IMR-90 (cell line): ENCODE measurements around the gene PCNX2. TPM values are rescaled to one million over a fixed set of nuclear protein-coding genes. Genes with fewer than 3 reads are reported as not detected.

ENCODE experiments used
- ATAC-seq: fragments of 200-7000 bp; cut with Tn5 transposase; 2 replicates; pipeline ENCODE4 v1.9.1; 2020; ENCODE audit warnings: low read depth, mild to moderate bottlenecking, moderate library complexity
- BruUV-seq: library from RNA; stranded (reverse); fragments of 400-500 nt; replicated peaks from 2 replicates; lab custom pipeline; 2021; lab: Mats Ljungman, UMichigan
- CTCF ChIA-PET: fragments of 300-600 bp; formaldehyde crosslinking; extraction: SDS; loops from one replicate; lab custom pipeline; 2021; ENCODE audit warnings: antibody characterized with exemption; lab: Yijun Ruan, JAX
- POLR2A ChIA-PET: fragments of 300-600 bp; sonication (Branson Sonifier 250); formaldehyde crosslinking; loops from one replicate; lab custom pipeline; 2022; ENCODE audit warnings: antibody characterized with exemption; ENCODE audit not compliant: unreplicated experiment; lab: Charles Lee
- DNase-seq: peaks from one replicate; pipeline ENCODE4 v3.0.0; 2013
- H2AFZ ChIP-seq: replicated peaks from 2 replicates; pipeline ENCODE3; 2013; ENCODE audit warnings: low read length, mild to moderate bottlenecking; ENCODE audit not compliant: poor library complexity
- H2AK5ac ChIP-seq: 2 replicates; pipeline ENCODE4 v1.6.1; 2013; ENCODE audit warnings: low read depth, low read length, inconsistent platforms
- H2AK9ac ChIP-seq: replicated peaks from 2 replicates; pipeline ENCODE3; 2013; ENCODE audit warnings: mild to moderate bottlenecking, low read depth, low read length, moderate library complexity; ENCODE audit not compliant: poor library complexity
- H2BK120ac ChIP-seq: 2 replicates; pipeline ENCODE4 v1.6.1; 2013; ENCODE audit warnings: low read depth, low read length, inconsistent platforms
- H2BK15ac ChIP-seq: 3 replicates; pipeline ENCODE4 v1.6.1; 2013; ENCODE audit warnings: low read depth, low read length, inconsistent platforms
- H2BK20ac ChIP-seq: 2 replicates; pipeline ENCODE4 v1.6.1; 2013; ENCODE audit warnings: low read depth, mild to moderate bottlenecking, inconsistent platforms, low read length, moderate library complexity
- H2BK5ac ChIP-seq: 2 replicates; pipeline ENCODE4 v1.6.1; 2013; ENCODE audit warnings: mild to moderate bottlenecking, low read depth, low read length, inconsistent platforms; ENCODE audit not compliant: poor library complexity, severe bottlenecking
- H3K14ac ChIP-seq: replicated peaks from 2 replicates; pipeline ENCODE4 v1.6.1; 2013; ENCODE audit warnings: low read depth, low read length, inconsistent platforms
- H3K18ac ChIP-seq: 2 replicates; pipeline ENCODE4 v1.6.1; 2013; ENCODE audit warnings: low read depth, low read length, control low read depth
- H3K23ac ChIP-seq: 2 replicates; pipeline ENCODE4 v1.6.1; 2013; ENCODE audit warnings: low read depth, low read length, inconsistent platforms
- H3K27ac ChIP-seq: 2 replicates; pipeline ENCODE4 v1.5.1; 2013; ENCODE audit warnings: mild to moderate bottlenecking, control low read depth, low read length; ENCODE audit not compliant: insufficient read depth
- H3K27me3 ChIP-seq: 2 replicates; pipeline ENCODE4 v1.6.1; 2013; ENCODE audit warnings: low read length; ENCODE audit not compliant: control insufficient read depth, insufficient read depth
- H3K36me3 ChIP-seq: 2 replicates; pipeline ENCODE4 v1.6.1; 2013; ENCODE audit warnings: low read length, mixed read lengths; ENCODE audit not compliant: control insufficient read depth, insufficient read depth
- H3K4ac ChIP-seq: 2 replicates; pipeline ENCODE4 v1.6.1; 2013; ENCODE audit warnings: low read depth, low read length, inconsistent platforms
- H3K4me1 ChIP-seq: 2 replicates; pipeline ENCODE4 v1.6.1; 2013; ENCODE audit warnings: low read length, mixed read lengths; ENCODE audit not compliant: control insufficient read depth, insufficient read depth
- H3K4me2 ChIP-seq: 2 replicates; pipeline ENCODE4 v1.6.1; 2013; ENCODE audit warnings: low read depth, mild to moderate bottlenecking, control low read depth, low read length, moderate library complexity
- H3K4me3 ChIP-seq: 2 replicates; pipeline ENCODE4 v1.5.1; 2013; ENCODE audit warnings: low read depth, mild to moderate bottlenecking, control low read depth, low read length, moderate library complexity; ENCODE audit not compliant: insufficient read depth
- H3K56ac ChIP-seq: 2 replicates; pipeline ENCODE4 v1.6.1; 2013; ENCODE audit warnings: low read length, inconsistent platforms; ENCODE audit not compliant: insufficient read depth; ENCODE audit errors: extremely low read depth
- H3K79me1 ChIP-seq, 2 experiments: 2 replicates each; pipeline ENCODE4 v1.6.1; 2013; ENCODE audit warnings: low read length in 2 of 2, inconsistent platforms in 1 of 2, low read depth in 1 of 2
- H3K9ac ChIP-seq: 2 replicates; pipeline ENCODE4 v1.6.1; 2013; ENCODE audit warnings: low read depth, low read length, control low read depth
- H3K9me1 ChIP-seq: 2 replicates; pipeline ENCODE4 v1.6.1; 2013; ENCODE audit warnings: low read length, inconsistent platforms; ENCODE audit not compliant: insufficient read depth
- H3K9me3 ChIP-seq: 2 replicates; pipeline ENCODE4 v1.6.1; 2013; ENCODE audit warnings: low read length; ENCODE audit not compliant: control insufficient read depth, insufficient read depth
- H4K20me1 ChIP-seq: 2 replicates; pipeline ENCODE4 v1.6.1; 2013; ENCODE audit warnings: low read length, inconsistent platforms; ENCODE audit not compliant: insufficient read depth
- H4K5ac ChIP-seq: 2 replicates; pipeline ENCODE4 v1.6.1; 2013; ENCODE audit warnings: mild to moderate bottlenecking, low read depth, low read length, control low read depth
- H4K8ac ChIP-seq, 2 experiments: 2 replicates each; pipeline ENCODE4 v1.6.1; 2013; ENCODE audit warnings: low read depth in 2 of 2, low read length in 2 of 2, control low read depth in 1 of 2, inconsistent platforms in 1 of 2
- H4K91ac ChIP-seq: 2 replicates; pipeline ENCODE4 v1.6.1; 2013; ENCODE audit warnings: low read depth, low read length, inconsistent platforms; ENCODE audit not compliant: insufficient read depth
- CHD1 ChIP-seq: IDR thresholded peaks from 2 replicates; pipeline ENCODE4 v1.6.1; 2012; ENCODE audit warnings: low read depth, low read length, improper control_type of control experiment
- CTCF ChIP-seq: conservative IDR thresholded peaks from 2 replicates; pipeline ENCODE4 v1.5.1; 2012; ENCODE audit warnings: mild to moderate bottlenecking, low read depth, low read length, improper control_type of control experiment
- MAZ ChIP-seq: IDR thresholded peaks from 2 replicates; pipeline ENCODE4 v1.6.1; 2012; ENCODE audit warnings: low read depth, mild to moderate bottlenecking, low read length, improper control_type of control experiment, moderate library complexity, borderline replicate concordance
- MXI1 ChIP-seq: IDR thresholded peaks from 2 replicates; pipeline ENCODE4 v1.6.1; 2012; ENCODE audit warnings: low read depth, mild to moderate bottlenecking, low read length, moderate library complexity, borderline replicate concordance
- NFE2L2 ChIP-seq: fragments of 150-350 bp; IDR thresholded peaks from 2 replicates; pipeline ENCODE4 v1.6.1; 2016; ENCODE audit warnings: low read depth, mild to moderate bottlenecking, low read length
- POLR2A ChIP-seq: IDR thresholded peaks from 2 replicates; pipeline ENCODE4 v1.6.1; 2012; ENCODE audit warnings: mild to moderate bottlenecking, low read depth, low read length
- RAD21 ChIP-seq: IDR thresholded peaks from 2 replicates; pipeline ENCODE4 v1.6.1; 2012; ENCODE audit warnings: low read length, improper control_type of control experiment
- RCOR1 ChIP-seq: IDR thresholded peaks from 2 replicates; pipeline ENCODE4 v1.6.1; 2012; ENCODE audit warnings: mild to moderate bottlenecking, low read length, improper control_type of control experiment; ENCODE audit not compliant: insufficient replicate concordance
- RFX5 ChIP-seq: IDR thresholded peaks from 2 replicates; pipeline ENCODE4 v1.8.0; 2012; ENCODE audit warnings: low read depth, mild to moderate bottlenecking, low read length, moderate library complexity
- SMC3 ChIP-seq: fragments of 150-350 bp; IDR thresholded peaks from 2 replicates; pipeline ENCODE4 v1.6.1; 2016; ENCODE audit warnings: low read depth, mild to moderate bottlenecking, antibody characterized with exemption, low read length, moderate library complexity
- USF2 ChIP-seq: fragments of 150-350 bp; IDR thresholded peaks from 2 replicates; pipeline ENCODE4 v1.6.1; 2017; ENCODE audit warnings: mild to moderate bottlenecking, antibody characterized with exemption, low read length, low read depth
- WGBS, 2 experiments: methylation state at CpG; one replicate each; pipeline versions ENCODE4 v1.1.5 to v1.1.7; 2013; ENCODE audit warnings: missing lambda C conversion rate in 2 of 2; ENCODE audit not compliant: insufficient read length in 1 of 2; ENCODE audit errors: extremely low coverage in 2 of 2; 5-methylcytosine and 5-hydroxymethylcytosine counted together
- dilution Hi-C: fragments of 300-500 bp; cut with HindIII; formaldehyde crosslinking; loops from one replicate; pipeline ENCODE4 v1.14.3; 2018; ENCODE audit warnings: low sequenced_read_pairs; ENCODE audit not compliant: unreplicated experiment
- in situ Hi-C: fragments of 300-500 bp; cut with MboI; formaldehyde crosslinking; loops from 3 replicates; pipeline ENCODE4 v1.14.3; 2019; ENCODE audit warnings: low sequenced_read_pairs, inconsistent platforms, mixed read lengths
- intact Hi-C: fragments of 100-400 bp; cut with micrococcal nuclease; formaldehyde crosslinking; loops from 2 replicates; pipeline ENCODE4 v1.10.0; 2022
- polyA plus RNA-seq, 3 experiments: library from polyadenylated mRNA; depleted of rRNA; stranded (reverse); fragments of >200 nt; gene quantifications; 2 replicates each; pipeline ENCODE4 v1.2.3, GENCODE V29; 2012; ENCODE audit warnings: low replicate concordance in 1 of 3
- total RNA-seq: library from RNA; depleted of rRNA; stranded (reverse); fragments of >200 nt; gene quantifications from 2 replicates; pipeline ENCODE4 v1.2.3, GENCODE V29; 2012

PCNX2 gene
- total and polyA plus RNA-seq, 2 of the 4 experiments (the other 2 are of a cell fraction) = 15.9 to 22.6 TPM

GRCh38 chr1:233326811-233327650 lies 31.5 kb upstream of the PCNX2 start:
- CTCF ChIA-PET = no interaction called here
- intact Hi-C loops = no loop called here
- peak; percentile 45; the same call in 1 of the 2 replicates for ATAC-seq

More at GRCh38 chr1:233326811-233327650, 31.5 kb upstream of the PCNX2 start:
- no peak for DNase-seq
- no peaks in the 10 kb centered on the region for H4K20me1 ChIP-seq
- H3K56ac ChIP-seq = no peak overlapping the region
- H3K18ac ChIP-seq = no peak overlapping the region
- no peak overlapping the region for H2AK9ac ChIP-seq
- no TSS peak for BruUV-seq
- no peaks in the 10 kb centered on the region for H3K36me3 ChIP-seq
- dilution Hi-C loops (no loop called here), in situ Hi-C loops (no loop called here)
- H3K79me1 ChIP-seq = no peaks in the 10 kb centered on the region
- H2AK5ac ChIP-seq = no peak overlapping the region
- H3K9me3 ChIP-seq = no peaks in the 10 kb centered on the region; the same call in 1 of the 2 replicates
- no peak overlapping the region for H3K9ac ChIP-seq
- H3K4me2 ChIP-seq = peak overlapping the region; percentile 53; the same call in 1 of the 2 replicates
- no peak overlapping the region for H3K4me3 ChIP-seq
- H3K23ac ChIP-seq = no peak overlapping the region
- no peak overlapping the region for H2BK120ac ChIP-seq
- H3K14ac ChIP-seq = no peak overlapping the region
- no peak overlapping the region for H2BK15ac ChIP-seq
- H3K27me3 ChIP-seq = peaks cover 14% of the 10 kb centered on the region
- H3K4me1 ChIP-seq = peaks cover 3% of the 10 kb centered on the region; the same call in 1 of the 2 replicates
- no peak for TF ChIP-seq SMC3
- TF ChIP-seq CHD1 = no peak
- no peak for TF ChIP-seq USF2
- TF ChIP-seq NFE2L2 = no peak
- no peak for TF ChIP-seq MAZ
- TF ChIP-seq POLR2A = no peak
- no peak for TF ChIP-seq CTCF
- TF ChIP-seq MXI1 = no peak
- TF ChIP-seq RCOR1 = no peak
- TF ChIP-seq RAD21 = no peak
- TF ChIP-seq RFX5 = no peak
- no peak overlapping the region for H2BK5ac ChIP-seq
- no peak overlapping the region for H3K4ac ChIP-seq
- H4K8ac ChIP-seq = no peak overlapping the region
- H3K9me1 ChIP-seq = no peaks in the 10 kb centered on the region; the same call in 1 of the 2 replicates
- WGBS, 2 experiments = 2% methylated on average over 7 of the region's 49 CpGs; no CpG with 5 or more reads in 1 of the 2 experiments
- H2BK20ac ChIP-seq = no peak overlapping the region
- H4K5ac ChIP-seq = no peak overlapping the region
- H3K27ac ChIP-seq = no peak overlapping the region
- POLR2A ChIA-PET = no interaction called here
- no peak overlapping the region for H4K91ac ChIP-seq
- peak overlapping the region; percentile 67 for H2AFZ ChIP-seq
